HCEC 1CT (cell line): ENCODE measurements around the gene SINHCAF.

Source experiments
- DNase-seq: peaks from one replicate; pipeline ENCODE4 v3.0.0-alpha.2; 2017

The SINHCAF gene

GRCh38 chr12:31326736-31327659 lies 1.0 kb upstream of the SINHCAF start:
- no peak for DNase-seq

DNA sequence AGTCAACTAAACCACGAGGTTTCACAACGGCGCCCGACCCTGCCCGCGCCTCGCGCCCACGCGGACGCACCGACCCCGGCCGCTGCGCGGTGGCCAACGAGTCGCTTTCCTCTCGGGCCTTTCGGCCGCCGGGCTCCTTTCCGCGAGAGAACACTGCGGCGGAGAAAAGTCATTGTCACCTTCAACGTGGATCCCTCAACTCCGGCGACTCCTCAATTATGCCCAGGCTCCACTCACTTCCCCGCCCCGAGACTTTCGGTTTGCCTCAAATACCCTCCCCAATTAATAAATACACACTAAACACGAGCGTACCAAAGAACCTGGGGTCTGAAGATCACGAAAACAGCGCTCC lies 450 bp downstream of the SINHCAF start:
- DNase-seq: no peak

GRCh38 chr12:31324845-31325523 lies 966 bp downstream of the SINHCAF start:
- DNase-seq: peak; percentile 56

DNA sequence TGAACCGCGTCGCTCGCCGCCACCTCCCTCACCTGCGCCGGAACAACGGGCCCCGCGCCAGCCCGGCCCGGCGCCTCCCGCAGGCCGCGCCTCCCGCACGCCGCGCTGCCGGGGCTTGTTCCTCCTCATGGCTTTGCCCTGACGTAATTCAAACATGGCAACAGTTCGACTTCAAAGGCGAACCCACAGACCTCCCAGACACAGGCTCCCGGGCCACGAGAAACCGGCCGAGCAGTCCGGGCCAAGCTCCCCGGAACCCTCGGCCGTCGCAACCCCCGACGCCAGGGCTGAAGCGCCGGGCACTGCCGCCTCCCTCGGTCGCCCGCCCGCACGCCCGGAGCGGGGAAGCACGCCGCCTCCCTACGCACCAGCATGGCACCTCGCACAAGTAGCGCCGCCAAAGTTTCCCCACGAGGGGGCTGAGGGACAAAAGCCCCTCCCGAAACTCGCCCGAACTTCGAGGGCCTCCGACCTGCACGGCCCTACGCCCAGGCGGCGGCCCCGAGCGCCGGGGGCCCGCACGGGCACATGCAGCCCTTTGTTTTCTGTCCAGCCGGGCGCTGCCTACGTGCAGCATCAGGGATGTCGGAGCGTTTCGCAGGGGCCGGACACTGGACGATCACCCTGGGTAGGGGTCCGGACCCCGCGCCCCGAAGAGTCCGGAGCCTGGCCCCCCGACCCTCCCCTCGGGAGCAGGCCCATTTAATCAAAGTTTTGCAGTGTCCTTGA lies 1.7 kb downstream of the SINHCAF start:
- peak; percentile 68 for DNase-seq

GRCh38 chr12:31323391-31324115 lies 2.4 kb downstream of the SINHCAF start:
- DNase-seq: no peak

DNA sequence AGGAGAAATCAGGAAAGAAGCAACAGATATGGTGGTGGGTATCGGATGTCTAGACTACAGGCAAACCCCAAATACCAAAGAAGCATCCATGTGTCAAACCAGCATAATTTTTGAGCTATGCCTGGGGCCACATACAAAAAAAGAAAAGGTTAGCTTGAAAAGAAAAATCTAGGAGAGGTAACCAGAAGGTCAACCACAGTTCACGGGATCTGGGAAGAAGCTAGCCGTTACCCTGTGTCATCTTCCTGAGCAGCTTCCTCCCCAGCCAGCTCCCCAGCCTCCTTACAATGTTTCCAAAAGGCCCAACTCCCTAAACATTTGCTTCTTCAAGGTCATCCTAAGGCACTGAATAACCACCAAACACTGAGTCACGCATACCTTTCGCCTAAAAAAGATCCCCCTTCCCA lies 3.1 kb downstream of the SINHCAF start:
- peak; percentile 66 for DNase-seq

DNA sequence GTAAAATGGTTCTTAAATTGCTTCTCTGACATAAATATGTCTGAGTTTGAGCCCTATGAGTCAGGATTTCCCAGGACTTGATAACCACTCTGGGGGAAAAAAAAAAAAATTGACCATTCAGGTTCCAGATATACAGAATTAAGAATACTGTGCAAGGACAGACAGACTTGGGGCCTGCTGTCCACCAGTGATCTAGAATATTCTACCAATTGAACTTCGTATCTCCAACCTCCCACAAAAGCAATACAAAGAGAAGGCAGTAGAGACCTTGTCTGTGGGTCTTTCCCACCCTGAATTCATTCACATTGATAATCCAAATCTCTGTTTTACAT lies 4.1 kb downstream of the SINHCAF start:
- DNase-seq: no peak

DNA sequence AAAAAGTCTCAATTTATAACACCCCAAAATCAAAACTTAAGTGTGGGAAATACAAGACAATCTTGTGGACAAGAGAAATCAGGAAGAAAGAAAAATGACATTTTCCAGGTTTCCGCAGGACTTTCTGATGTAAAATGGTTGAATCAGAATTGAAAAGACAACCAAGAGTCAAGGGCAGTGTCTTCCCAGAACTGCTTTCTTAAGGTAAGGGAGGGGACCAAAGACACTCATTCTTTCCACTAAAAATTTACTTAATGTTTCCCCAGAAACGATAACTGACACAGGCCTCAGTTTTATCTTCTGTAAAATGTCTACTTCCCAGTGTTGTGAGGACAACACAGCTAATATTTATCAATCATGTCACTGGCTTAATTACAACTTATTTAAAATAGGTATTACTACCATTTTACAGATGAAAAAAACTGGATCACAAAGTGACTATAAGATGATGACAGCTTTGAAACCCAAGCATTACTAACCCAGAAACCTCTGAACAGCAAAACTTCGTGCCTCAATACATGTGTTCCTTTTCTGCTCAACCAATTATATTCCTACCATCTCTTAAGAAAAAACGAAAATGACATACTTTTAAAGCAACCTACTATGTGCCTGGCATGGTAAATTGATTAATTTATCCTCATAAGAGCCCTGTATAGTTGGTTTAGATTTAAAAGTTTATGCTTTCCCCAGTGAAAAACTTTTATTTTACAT lies 4.6 kb downstream of the SINHCAF start:
- DNase-seq: no peak

DNA sequence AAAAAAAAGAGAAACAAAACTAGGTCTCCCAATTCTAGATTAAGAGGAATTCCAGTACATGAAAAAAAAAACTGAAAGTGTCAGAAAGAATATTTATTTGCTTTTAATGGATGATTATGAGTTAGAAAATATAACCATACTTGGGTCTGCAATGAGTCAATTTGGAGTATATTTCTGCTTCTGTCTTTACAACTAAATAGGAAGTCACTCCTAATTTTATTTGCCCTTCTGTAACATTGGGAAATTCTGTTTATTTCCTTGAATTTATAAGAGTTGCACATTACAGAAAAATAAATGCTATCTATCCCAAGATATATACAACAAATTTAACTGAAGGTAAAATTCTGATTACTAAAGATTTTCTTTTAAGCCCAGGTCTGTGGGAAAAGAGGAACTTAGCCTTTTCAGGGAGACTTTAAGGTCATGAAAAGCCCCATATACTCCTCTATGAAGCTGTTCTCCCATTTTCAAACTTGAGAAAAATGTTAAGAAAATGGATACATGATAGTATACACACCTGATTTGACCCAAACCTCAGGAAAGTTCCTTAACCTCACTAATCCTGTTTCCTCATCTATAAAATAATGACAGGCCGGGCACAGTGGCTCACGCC lies 7.2 kb downstream of the SINHCAF start:
- no peak for DNase-seq

GRCh38 chr12:31317471-31318395 lies 8.2 kb downstream of the SINHCAF start:
- no peak for DNase-seq

DNA sequence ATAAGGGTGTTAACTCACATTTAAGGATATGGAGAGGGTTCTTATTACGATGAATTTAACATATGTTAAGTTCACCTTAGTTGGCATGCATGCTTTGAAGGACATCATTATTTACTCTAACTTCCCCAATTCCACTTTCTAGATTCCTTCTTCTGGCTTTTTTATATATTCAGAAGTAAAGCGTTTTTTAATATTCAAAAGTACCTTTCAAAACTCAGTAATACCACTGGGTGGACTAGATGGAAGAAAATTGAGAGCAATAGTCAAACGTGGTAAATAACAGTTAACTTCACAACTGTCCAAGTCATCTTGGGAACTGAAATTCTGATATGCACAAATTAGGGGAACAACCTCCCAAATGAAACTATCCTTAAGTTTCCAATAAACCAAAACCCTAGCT lies 9.1 kb downstream of the SINHCAF start:
- DNase-seq: no peak

DNA sequence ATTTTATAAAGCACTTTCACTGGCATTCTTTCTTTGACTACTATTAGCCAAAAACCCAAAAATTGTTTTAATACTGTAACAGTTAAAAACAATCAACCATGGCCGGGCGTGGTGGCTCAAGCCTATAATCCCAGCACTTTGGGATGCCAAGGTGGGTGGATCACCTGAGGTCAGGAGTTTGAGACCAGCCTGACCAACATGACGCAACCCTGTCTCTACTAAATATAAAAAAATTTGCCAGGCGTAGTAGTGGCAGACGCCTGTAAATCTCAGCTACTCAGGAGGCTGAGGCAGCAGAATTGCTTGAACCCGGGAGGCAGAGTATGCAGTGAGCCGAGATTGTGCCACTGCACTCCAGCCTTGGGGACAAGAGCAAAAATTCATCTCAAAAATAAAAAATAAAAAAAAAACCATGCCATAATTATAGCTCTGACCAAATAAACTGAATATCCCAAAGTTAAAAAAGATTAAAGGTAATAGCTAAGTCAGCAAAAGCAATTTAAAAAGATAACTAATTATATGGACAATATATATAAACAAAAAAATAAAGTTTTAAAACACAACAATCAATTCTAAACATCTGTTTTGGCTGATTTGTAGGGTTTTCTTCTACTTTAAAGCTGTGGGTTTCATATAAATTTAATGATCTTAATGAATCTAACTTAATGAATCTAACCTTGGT lies 10.0 kb downstream of the SINHCAF start:
- no peak for DNase-seq

GRCh38 chr12:31315044-31315715 lies 10.8 kb downstream of the SINHCAF start:
- DNase-seq: no peak

- no peak for DNase-seq
Observed at GRCh38 chr12:31312431-31312830, 13.5 kb downstream of the SINHCAF start.

- no peak for DNase-seq
Observed at GRCh38 chr12:31311634-31312258, 14.2 kb downstream of the SINHCAF start.

DNA sequence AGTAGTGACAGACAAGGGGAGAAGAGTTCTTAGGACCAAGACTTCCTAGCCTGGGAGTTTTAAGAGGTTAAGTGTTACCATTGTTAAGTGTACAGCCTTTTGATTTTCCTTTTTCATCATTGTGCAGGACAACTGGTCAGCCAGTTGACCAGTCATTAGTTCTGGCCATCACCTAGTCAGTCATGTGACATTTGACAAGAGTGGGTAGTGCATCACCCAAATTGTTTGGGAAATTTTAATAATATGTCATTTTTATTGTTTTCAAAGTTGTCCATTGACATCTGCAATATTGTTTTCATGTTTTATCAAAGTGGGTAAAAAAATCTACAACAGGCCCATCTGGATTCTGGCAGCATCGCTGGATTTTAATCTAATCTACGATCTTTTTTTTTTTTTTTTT lies 15.5 kb downstream of the SINHCAF start:
- no peak for DNase-seq

- no peak for DNase-seq
Observed at GRCh38 chr12:31309279-31309678, 16.7 kb downstream of the SINHCAF start.

DNA sequence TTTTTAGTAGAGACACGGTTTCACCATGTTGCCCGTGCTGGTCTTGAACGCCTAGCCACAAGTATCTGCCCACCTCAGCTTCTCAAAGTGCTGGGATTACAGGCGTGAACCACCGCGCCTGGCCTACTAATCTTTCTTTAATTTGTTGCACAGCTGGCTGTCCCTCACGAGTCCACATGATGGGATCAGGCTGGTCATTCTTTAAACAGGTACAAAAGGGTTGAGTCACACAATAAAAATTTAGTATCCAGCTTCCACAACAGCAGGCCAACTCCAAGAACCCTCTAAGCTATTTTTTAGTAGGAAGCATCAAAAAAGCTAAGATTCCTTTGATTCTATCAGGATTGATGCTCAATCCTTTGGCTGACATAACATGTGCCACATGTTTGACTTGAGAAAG lies 17.8 kb downstream of the SINHCAF start:
- DNase-seq: no peak

DNA sequence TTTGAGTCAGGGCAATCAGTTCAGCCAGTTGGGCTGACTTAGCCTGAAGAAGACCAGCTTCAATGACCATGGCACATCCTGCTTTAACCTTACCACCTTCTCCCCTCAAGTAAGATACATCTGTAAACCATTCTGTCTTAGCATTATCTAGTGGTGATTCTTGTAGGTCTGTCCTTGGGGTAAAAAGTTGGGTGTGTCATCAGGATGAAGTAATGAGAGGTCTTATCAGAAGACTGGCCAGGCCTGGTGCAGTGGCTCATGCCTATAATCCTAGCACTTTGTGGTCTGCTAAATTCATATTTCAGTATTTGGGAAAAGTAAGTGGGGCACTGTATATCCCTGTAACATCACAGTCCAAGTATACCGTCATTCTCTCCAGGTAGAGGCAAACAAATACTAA lies 19.1 kb downstream of the SINHCAF start:
- DNase-seq: no peak
